Keratinocyte (primary cell): ENCODE results near the gene TBC1D9B.

Source experiments
- EZH2 ChIP-seq: IDR thresholded peaks from one replicate; pipeline ENCODE4 v1.6.1; 2012; ENCODE audit warnings: inconsistent platforms, mild to moderate bottlenecking, low read length, moderate library complexity
- TF ChIP-seq, protein P1 (sequence below), 3 experiments: IDR thresholded peaks in 1 of 3; conservative IDR thresholded peaks in 1 of 3; optimal IDR thresholded peaks in 1 of 3; 2 replicates in 2 of 3; 3 replicates in 1 of 3; pipeline versions ENCODE3 to v1.5.1; 2011; ENCODE audit warnings: low read length in 3 of 3, mild to moderate bottlenecking in 3 of 3, moderate library complexity in 2 of 3, control low read depth in 1 of 3, inconsistent platforms in 1 of 3; ENCODE audit not compliant: insufficient read depth in 2 of 3; ENCODE audit errors: extremely low read depth in 1 of 3

DNA sequence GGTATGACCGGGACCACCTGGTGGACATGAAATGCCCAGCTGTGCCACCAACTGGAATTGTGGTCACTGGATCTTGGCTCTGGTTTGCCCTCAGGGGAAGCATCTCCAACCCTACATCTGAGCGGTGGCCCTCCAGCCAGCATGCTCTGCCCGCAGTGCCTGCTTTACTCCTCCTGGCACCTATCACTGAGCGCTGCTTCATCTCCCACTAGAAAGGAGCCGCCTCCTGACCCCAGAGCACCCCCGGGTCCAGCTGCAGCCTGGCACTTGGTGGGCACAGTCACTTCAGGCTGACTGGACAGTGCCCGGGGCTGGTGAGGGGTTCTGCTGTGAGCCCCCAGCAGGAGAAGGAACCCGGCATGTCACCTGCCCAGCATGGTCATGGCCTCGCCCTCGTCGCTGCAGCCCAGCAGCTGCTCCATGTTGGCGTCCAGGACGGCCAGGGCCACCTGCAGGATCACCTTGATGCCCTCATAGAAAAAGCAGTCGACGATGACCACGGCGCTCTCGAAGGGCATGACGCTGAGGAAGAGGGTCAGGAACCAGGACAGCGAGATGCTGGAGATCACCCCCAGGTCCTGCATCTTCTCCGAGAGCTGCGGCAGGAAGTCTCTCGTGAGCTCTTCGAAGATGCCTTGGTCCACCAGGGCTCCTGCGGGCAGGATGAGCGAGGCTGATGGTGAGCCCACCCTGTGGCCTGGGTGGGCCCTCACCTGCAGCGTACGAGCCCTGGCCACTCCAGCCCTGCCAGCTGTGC lies 33.0 kb downstream of the TBC1D9B start:
- TF ChIP-seq, protein P1, sequence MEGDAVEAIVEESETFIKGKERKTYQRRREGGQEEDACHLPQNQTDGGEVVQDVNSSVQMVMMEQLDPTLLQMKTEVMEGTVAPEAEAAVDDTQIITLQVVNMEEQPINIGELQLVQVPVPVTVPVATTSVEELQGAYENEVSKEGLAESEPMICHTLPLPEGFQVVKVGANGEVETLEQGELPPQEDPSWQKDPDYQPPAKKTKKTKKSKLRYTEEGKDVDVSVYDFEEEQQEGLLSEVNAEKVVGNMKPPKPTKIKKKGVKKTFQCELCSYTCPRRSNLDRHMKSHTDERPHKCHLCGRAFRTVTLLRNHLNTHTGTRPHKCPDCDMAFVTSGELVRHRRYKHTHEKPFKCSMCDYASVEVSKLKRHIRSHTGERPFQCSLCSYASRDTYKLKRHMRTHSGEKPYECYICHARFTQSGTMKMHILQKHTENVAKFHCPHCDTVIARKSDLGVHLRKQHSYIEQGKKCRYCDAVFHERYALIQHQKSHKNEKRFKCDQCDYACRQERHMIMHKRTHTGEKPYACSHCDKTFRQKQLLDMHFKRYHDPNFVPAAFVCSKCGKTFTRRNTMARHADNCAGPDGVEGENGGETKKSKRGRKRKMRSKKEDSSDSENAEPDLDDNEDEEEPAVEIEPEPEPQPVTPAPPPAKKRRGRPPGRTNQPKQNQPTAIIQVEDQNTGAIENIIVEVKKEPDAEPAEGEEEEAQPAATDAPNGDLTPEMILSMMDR (optimal IDR thresholded peaks at IDR 0.05 in 1 of 3, IDR thresholded peaks at IDR 0.05 in 1 of 3, conservative IDR thresholded peaks at IDR 0.05 in 1 of 3; ENCODE audit: extremely low read depth in 1 of 3, insufficient read depth in 2 of 3, low read length in 3 of 3): no peak
- no peak for TF ChIP-seq EZH2
